GM23338 (cell line): ENCODE measurements around the gene METTL4. TPM values are rescaled to one million over a fixed set of nuclear protein-coding genes. Genes with fewer than 3 reads are reported as not detected.

Source experiments
- ATAC-seq: fragments of 200-7000 bp; cut with Tn5 transposase; 3 replicates; pipeline ENCODE4 v1.9.1; 2020
- DNase-seq: peaks from one replicate; pipeline ENCODE4 v3.0.0-alpha.2; 2015; ENCODE audit warnings: low spot score
- H2AFZ ChIP-seq: fragments of 200-600 bp; sonication (generic); 2 replicates; pipeline ENCODE4 v1.8.0; 2016; ENCODE audit warnings: antibody characterized with exemption, mild to moderate bottlenecking, moderate library complexity
- H3F3A ChIP-seq: fragments of 200-600 bp; sonication (generic); replicated peaks from 2 replicates; pipeline ENCODE4 v1.8.0; 2017; ENCODE audit warnings: antibody characterized with exemption, mixed run types, low read depth
- H3K27ac ChIP-seq: fragments of 200-600 bp; sonication (generic); 2 replicates; pipeline ENCODE4 v1.6.1; 2016; ENCODE audit warnings: low read depth
- H3K27me3 ChIP-seq: fragments of 200-600 bp; sonication (generic); 2 replicates; pipeline ENCODE4 v1.8.0; 2016; ENCODE audit warnings: mild to moderate bottlenecking, mixed run types, moderate library complexity; ENCODE audit not compliant: insufficient read depth
- H3K36me3 ChIP-seq: fragments of 200-600 bp; sonication (generic); 2 replicates; pipeline ENCODE4 v1.8.0; 2016; ENCODE audit warnings: mild to moderate bottlenecking; ENCODE audit not compliant: insufficient read depth
- H3K4me1 ChIP-seq: fragments of 200-600 bp; sonication (generic); 2 replicates; pipeline ENCODE4 v1.8.0; 2016; ENCODE audit warnings: mild to moderate bottlenecking, moderate library complexity; ENCODE audit not compliant: insufficient read depth
- H3K4me2 ChIP-seq: fragments of 200-600 bp; sonication (generic); 2 replicates; pipeline ENCODE4 v1.7.1; 2017; ENCODE audit warnings: mixed run types
- H3K4me3 ChIP-seq: fragments of 200-600 bp; sonication (generic); 2 replicates; pipeline ENCODE4 v1.6.1; 2016; ENCODE audit warnings: mixed run types
- H3K79me2 ChIP-seq: fragments of 200-600 bp; sonication (generic); replicated peaks from 2 replicates; pipeline ENCODE4 v1.8.0; 2017; ENCODE audit warnings: mild to moderate bottlenecking; ENCODE audit not compliant: insufficient read depth
- H3K9me2 ChIP-seq: fragments of 200-600 bp; sonication (generic); 2 replicates; pipeline ENCODE4 v1.8.0; 2017; ENCODE audit not compliant: insufficient read depth
- H4K20me1 ChIP-seq: fragments of 200-600 bp; sonication (generic); replicated peaks from 2 replicates; pipeline ENCODE4 v1.8.0; 2017; ENCODE audit warnings: mild to moderate bottlenecking; ENCODE audit not compliant: insufficient read depth
- H3K27ac Mint-ChIP-seq: 2 replicates; pipeline ENCODE4 v1.8.0; 2020; ENCODE audit warnings: inconsistent platforms, mild to moderate bottlenecking, moderate library complexity, mixed read lengths
- H3K27me3 Mint-ChIP-seq: 3 replicates; pipeline ENCODE4 v1.8.0; 2022; ENCODE audit warnings: low read depth, mild to moderate bottlenecking, moderate library complexity, mixed read lengths, inconsistent platforms; ENCODE audit not compliant: insufficient read depth, poor library complexity
- H3K36me3 Mint-ChIP-seq: 3 replicates; pipeline ENCODE4 v1.8.0; 2021; ENCODE audit warnings: low read depth, mild to moderate bottlenecking, inconsistent platforms, moderate library complexity, mixed read lengths
- H3K4me1 Mint-ChIP-seq: 3 replicates; pipeline ENCODE4 v1.8.0; 2020; ENCODE audit warnings: mild to moderate bottlenecking, inconsistent platforms, mixed read lengths
- H3K4me3 Mint-ChIP-seq: 3 replicates; pipeline ENCODE4 v1.8.0; 2021; ENCODE audit warnings: moderate library complexity, mild to moderate bottlenecking, inconsistent platforms, mixed read lengths
- H3K9me3 Mint-ChIP-seq: 3 replicates; pipeline ENCODE4 v1.8.0; 2020; ENCODE audit warnings: moderate library complexity, mild to moderate bottlenecking, inconsistent platforms, mixed read lengths
- CREB1 ChIP-seq: fragments of 250-450 bp; sonication (Bioruptor Pico); IDR thresholded peaks from 2 replicates; pipeline ENCODE4 v1.5.0; 2020; ENCODE audit warnings: low read depth, mild to moderate bottlenecking, moderate library complexity
- EZH2 ChIP-seq: fragments of 200-600 bp; sonication (generic); IDR thresholded peaks from one replicate; pipeline ENCODE4 v1.8.0; 2017; ENCODE audit warnings: antibody characterized with exemption, mild to moderate bottlenecking, low read depth; ENCODE audit not compliant: unreplicated experiment
- EZH2phosphoT487 ChIP-seq: fragments of 200-600 bp; sonication (generic); IDR thresholded peaks from one replicate; pipeline ENCODE4 v1.8.1; 2018; ENCODE audit warnings: antibody characterized with exemption; ENCODE audit not compliant: unreplicated experiment
- JUNB ChIP-seq: IDR thresholded peaks from one replicate; pipeline ENCODE4 v1.6.1; 2016; ENCODE audit warnings: antibody characterized with exemption; ENCODE audit not compliant: unreplicated experiment
- NANOG ChIP-seq: IDR thresholded peaks from 2 replicates; pipeline ENCODE4 v1.6.1; 2016; ENCODE audit warnings: antibody characterized with exemption, borderline replicate concordance
- POLR2AphosphoS5 ChIP-seq: IDR thresholded peaks from 2 replicates; pipeline ENCODE4 v1.6.1; 2016; ENCODE audit warnings: antibody characterized with exemption, low read depth
- STAT1 ChIP-seq: IDR thresholded peaks from one replicate; pipeline ENCODE4 v1.6.1; 2016; ENCODE audit warnings: antibody characterized with exemption; ENCODE audit not compliant: unreplicated experiment
- ZNF114 ChIP-seq: fragments of 250-450 bp; sonication (Bioruptor Pico); IDR thresholded peaks from 2 replicates; pipeline ENCODE4 v1.5.0; 2020; ENCODE audit warnings: mild to moderate bottlenecking, moderate library complexity
- ZNF331 ChIP-seq: fragments of 250-450 bp; sonication (Bioruptor Pico); IDR thresholded peaks from 2 replicates; pipeline ENCODE4 v1.5.0; 2020; ENCODE audit warnings: low read depth, mild to moderate bottlenecking, moderate library complexity
- polyA plus RNA-seq: library from polyadenylated mRNA; unstranded; fragments of >200 nt; fragmentation: Nextera tagmentation; extraction: Ambion mirVana; gene quantifications from 2 replicates; pipeline ENCODE4 v1.2.1, GENCODE V29; 2016
- total RNA-seq: library from RNA; depleted of rRNA; stranded (reverse); fragments of >200 nt; shearing (Covaris generic); gene quantifications from 2 replicates; pipeline ENCODE4 v1.2.3, GENCODE V29; 2014
- TF ChIP-seq, protein P1 (sequence below): IDR thresholded peaks from 2 replicates; pipeline ENCODE4 v1.6.1; 2016; ENCODE audit warnings: antibody characterized with exemption
- TF ChIP-seq, protein P2 (sequence below): fragments of 250-450 bp; sonication (Bioruptor Pico); IDR thresholded peaks from 2 replicates; pipeline ENCODE4 v1.5.0; 2020; ENCODE audit warnings: mild to moderate bottlenecking, moderate library complexity
- TF ChIP-seq, protein P3 (sequence below): IDR thresholded peaks from one replicate; pipeline ENCODE4 v1.6.1; 2018; ENCODE audit warnings: antibody characterized with exemption; ENCODE audit not compliant: unreplicated experiment
- TF ChIP-seq, protein P4 (sequence below), 2 experiments: fragments of 200-600 bp in 1 of 2; sonication (generic) in 1 of 2; conservative IDR thresholded peaks; 2 replicates each; pipeline versions ENCODE4 v1.5.1 to v1.6.1; 2016 to 2017; ENCODE audit warnings: antibody characterized with exemption in 2 of 2, low read depth in 2 of 2, mild to moderate bottlenecking in 2 of 2, moderate library complexity in 1 of 2

Gene METTL4
- total and polyA plus RNA-seq, 2 experiments from 2014 or later: 11.9 to 14.9 TPM

DNA sequence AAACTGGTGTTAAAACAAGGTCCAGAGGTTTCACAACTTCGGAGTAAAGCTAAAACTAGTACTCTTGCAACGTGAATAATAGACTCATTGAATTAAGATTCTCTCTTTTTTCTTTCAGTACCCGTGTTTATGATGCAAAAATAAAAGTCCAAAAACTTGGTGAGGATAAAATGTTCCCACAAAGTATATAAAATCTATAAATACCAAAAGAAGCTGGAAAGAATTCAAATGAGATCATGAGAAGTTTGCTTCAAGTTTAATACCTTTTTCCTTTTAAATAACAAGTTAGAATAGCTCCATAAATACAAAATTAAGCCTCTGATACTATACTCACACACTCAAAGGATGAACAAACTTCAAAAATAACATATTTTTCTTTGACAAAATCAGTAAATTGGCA lies 34.0 kb downstream of the METTL4 start:
- H3K9me2 ChIP-seq: 0 out of 2 replicates have a peak, but pooled peaks cover 7% of the 10 kb centered on the region
- no peaks in the 10 kb centered on the region for H3K79me2 ChIP-seq
- peaks cover 7% of the 10 kb centered on the region for H3K9me3 Mint-ChIP-seq
- no peak overlapping the region for H2AFZ ChIP-seq
- H3K36me3 Mint-ChIP-seq: peaks cover 8% of the 10 kb centered on the region
- TF ChIP-seq EZH2phosphoT487 (no peak), JUNB (no peak), POLR2AphosphoS5 (no peak), NANOG (no peak), STAT1 (no peak), EZH2 (no peak), ZNF331 (CRISPR knock-in tag) (no peak), ZNF114 (CRISPR knock-in tag) (no peak), CREB1 (CRISPR knock-in tag) (no peak)
- TF ChIP-seq, protein P1, sequence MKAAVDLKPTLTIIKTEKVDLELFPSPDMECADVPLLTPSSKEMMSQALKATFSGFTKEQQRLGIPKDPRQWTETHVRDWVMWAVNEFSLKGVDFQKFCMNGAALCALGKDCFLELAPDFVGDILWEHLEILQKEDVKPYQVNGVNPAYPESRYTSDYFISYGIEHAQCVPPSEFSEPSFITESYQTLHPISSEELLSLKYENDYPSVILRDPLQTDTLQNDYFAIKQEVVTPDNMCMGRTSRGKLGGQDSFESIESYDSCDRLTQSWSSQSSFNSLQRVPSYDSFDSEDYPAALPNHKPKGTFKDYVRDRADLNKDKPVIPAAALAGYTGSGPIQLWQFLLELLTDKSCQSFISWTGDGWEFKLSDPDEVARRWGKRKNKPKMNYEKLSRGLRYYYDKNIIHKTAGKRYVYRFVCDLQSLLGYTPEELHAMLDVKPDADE: no peak
- TF ChIP-seq, protein P2, sequence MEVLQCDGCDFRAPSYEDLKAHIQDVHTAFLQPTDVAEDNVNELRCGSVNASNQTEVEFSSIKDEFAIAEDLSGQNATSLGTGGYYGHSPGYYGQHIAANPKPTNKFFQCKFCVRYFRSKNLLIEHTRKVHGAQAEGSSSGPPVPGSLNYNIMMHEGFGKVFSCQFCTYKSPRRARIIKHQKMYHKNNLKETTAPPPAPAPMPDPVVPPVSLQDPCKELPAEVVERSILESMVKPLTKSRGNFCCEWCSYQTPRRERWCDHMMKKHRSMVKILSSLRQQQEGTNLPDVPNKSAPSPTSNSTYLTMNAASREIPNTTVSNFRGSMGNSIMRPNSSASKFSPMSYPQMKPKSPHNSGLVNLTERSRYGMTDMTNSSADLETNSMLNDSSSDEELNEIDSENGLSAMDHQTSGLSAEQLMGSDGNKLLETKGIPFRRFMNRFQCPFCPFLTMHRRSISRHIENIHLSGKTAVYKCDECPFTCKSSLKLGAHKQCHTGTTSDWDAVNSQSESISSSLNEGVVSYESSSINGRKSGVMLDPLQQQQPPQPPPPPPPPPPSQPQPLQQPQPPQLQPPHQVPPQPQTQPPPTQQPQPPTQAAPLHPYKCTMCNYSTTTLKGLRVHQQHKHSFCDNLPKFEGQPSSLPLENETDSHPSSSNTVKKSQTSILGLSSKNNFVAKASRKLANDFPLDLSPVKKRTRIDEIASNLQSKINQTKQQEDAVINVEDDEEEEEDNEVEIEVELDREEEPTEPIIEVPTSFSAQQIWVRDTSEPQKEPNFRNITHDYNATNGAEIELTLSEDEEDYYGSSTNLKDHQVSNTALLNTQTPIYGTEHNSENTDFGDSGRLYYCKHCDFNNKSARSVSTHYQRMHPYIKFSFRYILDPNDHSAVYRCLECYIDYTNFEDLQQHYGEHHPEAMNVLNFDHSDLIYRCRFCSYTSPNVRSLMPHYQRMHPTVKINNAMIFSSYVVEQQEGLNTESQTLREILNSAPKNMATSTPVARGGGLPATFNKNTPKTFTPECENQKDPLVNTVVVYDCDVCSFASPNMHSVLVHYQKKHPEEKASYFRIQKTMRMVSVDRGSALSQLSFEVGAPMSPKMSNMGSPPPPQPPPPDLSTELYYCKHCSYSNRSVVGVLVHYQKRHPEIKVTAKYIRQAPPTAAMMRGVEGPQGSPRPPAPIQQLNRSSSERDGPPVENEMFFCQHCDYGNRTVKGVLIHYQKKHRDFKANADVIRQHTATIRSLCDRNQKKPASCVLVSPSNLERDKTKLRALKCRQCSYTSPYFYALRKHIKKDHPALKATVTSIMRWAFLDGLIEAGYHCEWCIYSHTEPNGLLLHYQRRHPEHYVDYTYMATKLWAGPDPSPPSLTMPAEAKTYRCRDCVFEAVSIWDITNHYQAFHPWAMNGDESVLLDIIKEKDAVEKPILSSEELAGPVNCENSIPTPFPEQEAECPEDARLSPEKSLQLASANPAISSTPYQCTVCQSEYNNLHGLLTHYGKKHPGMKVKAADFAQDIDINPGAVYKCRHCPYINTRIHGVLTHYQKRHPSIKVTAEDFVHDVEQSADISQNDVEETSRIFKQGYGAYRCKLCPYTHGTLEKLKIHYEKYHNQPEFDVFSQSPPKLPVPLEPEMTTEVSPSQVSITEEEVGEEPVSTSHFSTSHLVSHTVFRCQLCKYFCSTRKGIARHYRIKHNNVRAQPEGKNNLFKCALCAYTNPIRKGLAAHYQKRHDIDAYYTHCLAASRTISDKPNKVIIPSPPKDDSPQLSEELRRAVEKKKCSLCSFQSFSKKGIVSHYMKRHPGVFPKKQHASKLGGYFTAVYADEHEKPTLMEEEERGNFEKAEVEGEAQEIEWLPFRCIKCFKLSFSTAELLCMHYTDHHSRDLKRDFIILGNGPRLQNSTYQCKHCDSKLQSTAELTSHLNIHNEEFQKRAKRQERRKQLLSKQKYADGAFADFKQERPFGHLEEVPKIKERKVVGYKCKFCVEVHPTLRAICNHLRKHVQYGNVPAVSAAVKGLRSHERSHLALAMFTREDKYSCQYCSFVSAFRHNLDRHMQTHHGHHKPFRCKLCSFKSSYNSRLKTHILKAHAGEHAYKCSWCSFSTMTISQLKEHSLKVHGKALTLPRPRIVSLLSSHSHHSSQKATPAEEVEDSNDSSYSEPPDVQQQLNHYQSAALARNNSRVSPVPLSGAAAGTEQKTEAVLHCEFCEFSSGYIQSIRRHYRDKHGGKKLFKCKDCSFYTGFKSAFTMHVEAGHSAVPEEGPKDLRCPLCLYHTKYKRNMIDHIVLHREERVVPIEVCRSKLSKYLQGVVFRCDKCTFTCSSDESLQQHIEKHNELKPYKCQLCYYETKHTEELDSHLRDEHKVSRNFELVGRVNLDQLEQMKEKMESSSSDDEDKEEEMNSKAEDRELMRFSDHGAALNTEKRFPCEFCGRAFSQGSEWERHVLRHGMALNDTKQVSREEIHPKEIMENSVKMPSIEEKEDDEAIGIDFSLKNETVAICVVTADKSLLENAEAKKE (CRISPR knock-in tag): no peak
- TF ChIP-seq, protein P3, sequence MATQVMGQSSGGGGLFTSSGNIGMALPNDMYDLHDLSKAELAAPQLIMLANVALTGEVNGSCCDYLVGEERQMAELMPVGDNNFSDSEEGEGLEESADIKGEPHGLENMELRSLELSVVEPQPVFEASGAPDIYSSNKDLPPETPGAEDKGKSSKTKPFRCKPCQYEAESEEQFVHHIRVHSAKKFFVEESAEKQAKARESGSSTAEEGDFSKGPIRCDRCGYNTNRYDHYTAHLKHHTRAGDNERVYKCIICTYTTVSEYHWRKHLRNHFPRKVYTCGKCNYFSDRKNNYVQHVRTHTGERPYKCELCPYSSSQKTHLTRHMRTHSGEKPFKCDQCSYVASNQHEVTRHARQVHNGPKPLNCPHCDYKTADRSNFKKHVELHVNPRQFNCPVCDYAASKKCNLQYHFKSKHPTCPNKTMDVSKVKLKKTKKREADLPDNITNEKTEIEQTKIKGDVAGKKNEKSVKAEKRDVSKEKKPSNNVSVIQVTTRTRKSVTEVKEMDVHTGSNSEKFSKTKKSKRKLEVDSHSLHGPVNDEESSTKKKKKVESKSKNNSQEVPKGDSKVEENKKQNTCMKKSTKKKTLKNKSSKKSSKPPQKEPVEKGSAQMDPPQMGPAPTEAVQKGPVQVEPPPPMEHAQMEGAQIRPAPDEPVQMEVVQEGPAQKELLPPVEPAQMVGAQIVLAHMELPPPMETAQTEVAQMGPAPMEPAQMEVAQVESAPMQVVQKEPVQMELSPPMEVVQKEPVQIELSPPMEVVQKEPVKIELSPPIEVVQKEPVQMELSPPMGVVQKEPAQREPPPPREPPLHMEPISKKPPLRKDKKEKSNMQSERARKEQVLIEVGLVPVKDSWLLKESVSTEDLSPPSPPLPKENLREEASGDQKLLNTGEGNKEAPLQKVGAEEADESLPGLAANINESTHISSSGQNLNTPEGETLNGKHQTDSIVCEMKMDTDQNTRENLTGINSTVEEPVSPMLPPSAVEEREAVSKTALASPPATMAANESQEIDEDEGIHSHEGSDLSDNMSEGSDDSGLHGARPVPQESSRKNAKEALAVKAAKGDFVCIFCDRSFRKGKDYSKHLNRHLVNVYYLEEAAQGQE: no peak
- TF ChIP-seq, protein P4, sequence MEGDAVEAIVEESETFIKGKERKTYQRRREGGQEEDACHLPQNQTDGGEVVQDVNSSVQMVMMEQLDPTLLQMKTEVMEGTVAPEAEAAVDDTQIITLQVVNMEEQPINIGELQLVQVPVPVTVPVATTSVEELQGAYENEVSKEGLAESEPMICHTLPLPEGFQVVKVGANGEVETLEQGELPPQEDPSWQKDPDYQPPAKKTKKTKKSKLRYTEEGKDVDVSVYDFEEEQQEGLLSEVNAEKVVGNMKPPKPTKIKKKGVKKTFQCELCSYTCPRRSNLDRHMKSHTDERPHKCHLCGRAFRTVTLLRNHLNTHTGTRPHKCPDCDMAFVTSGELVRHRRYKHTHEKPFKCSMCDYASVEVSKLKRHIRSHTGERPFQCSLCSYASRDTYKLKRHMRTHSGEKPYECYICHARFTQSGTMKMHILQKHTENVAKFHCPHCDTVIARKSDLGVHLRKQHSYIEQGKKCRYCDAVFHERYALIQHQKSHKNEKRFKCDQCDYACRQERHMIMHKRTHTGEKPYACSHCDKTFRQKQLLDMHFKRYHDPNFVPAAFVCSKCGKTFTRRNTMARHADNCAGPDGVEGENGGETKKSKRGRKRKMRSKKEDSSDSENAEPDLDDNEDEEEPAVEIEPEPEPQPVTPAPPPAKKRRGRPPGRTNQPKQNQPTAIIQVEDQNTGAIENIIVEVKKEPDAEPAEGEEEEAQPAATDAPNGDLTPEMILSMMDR (conservative IDR thresholded peaks at IDR 0.05; ENCODE audit: low read depth in 2 of 2): no peak
- ATAC-seq (no peak), DNase-seq (no peak)
- no peak overlapping the region for H3K27ac Mint-ChIP-seq
- H3K4me1 ChIP-seq: no peaks in the 10 kb centered on the region
- H3K4me3 ChIP-seq: no peak overlapping the region
- H3K4me1 Mint-ChIP-seq: peaks cover 8% of the 10 kb centered on the region; the same call in 2 of the 3 replicates
- no peaks in the 10 kb centered on the region for H3K27me3 ChIP-seq
- no peak overlapping the region for H3K4me2 ChIP-seq
- H3K27me3 Mint-ChIP-seq: peaks cover 2% of the 10 kb centered on the region
- no peaks in the 10 kb centered on the region; the same call in 1 of the 2 replicates for H3K36me3 ChIP-seq
- no peak overlapping the region for H3K4me3 Mint-ChIP-seq
- H3F3A ChIP-seq: no peaks in the 10 kb centered on the region
- H4K20me1 ChIP-seq: no peaks in the 10 kb centered on the region
- no peak overlapping the region for H3K27ac ChIP-seq
